OCI-LY7 (cell line): ENCODE results near the gene PGRMC1.

Experiments used
- EZH2phosphoT487 ChIP-seq: fragments of 200-600 bp; sonication (generic); IDR thresholded peaks from 2 replicates; pipeline ENCODE4 v1.6.1; 2018; ENCODE audit warnings: low read depth, borderline replicate concordance, mild to moderate bottlenecking, mixed run types, antibody characterized with exemption, low read length, moderate library complexity, mixed read lengths
- TF ChIP-seq, protein P1 (sequence below): fragments of 200-600 bp; sonication (generic); conservative IDR thresholded peaks from 2 replicates; pipeline ENCODE4 v1.5.1; 2014; ENCODE audit warnings: mild to moderate bottlenecking, antibody characterized with exemption, low read length, moderate library complexity, mixed read lengths

DNA sequence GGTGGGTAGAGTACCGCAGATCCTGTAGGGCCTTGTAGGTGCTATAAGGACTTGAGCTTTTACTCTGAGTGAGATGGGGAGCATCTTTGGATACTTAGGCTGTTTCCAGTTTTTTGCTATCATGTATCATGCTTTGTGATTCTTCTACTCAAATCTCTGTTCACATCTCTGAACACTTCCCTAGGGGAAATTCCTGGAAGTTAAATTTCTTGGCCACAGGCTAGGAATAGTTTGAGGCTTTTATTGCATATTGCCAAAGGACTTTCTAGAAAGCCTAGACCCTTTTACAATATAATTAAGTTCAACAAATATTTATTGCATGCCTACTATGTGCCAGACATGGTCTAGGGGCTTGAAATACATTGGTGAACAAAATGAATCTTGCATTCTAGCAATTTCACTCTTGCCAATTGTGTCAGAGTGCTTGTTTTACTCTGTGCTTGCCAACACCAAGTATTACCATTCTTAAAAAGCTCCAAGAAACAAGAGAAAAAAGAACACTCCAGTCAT, 4.1 kb upstream of the PGRMC1 start:
- TF ChIP-seq, protein P1, sequence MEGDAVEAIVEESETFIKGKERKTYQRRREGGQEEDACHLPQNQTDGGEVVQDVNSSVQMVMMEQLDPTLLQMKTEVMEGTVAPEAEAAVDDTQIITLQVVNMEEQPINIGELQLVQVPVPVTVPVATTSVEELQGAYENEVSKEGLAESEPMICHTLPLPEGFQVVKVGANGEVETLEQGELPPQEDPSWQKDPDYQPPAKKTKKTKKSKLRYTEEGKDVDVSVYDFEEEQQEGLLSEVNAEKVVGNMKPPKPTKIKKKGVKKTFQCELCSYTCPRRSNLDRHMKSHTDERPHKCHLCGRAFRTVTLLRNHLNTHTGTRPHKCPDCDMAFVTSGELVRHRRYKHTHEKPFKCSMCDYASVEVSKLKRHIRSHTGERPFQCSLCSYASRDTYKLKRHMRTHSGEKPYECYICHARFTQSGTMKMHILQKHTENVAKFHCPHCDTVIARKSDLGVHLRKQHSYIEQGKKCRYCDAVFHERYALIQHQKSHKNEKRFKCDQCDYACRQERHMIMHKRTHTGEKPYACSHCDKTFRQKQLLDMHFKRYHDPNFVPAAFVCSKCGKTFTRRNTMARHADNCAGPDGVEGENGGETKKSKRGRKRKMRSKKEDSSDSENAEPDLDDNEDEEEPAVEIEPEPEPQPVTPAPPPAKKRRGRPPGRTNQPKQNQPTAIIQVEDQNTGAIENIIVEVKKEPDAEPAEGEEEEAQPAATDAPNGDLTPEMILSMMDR: no peak
- TF ChIP-seq EZH2phosphoT487: no peak
